Left renal cortex interstitium (tissue), 4 donors: Measurements from ENCODE around the gene C10orf90. TPM values are rescaled to one million over a fixed set of nuclear protein-coding genes. Genes with fewer than 3 reads are reported as not detected.
"Not testable (repeated sequence)": the region's sequence is repeated elsewhere in the genome, so short reads cannot be mapped to it uniquely, and the experiment has no call there.

Experiments used
- DNase-seq, 4 donors: peaks; one replicate each; pipeline ENCODE4 v3.0.0-alpha.2; 2013; ENCODE audit warnings: low read depth in 4 of 4, low spot score in 2 of 4, missing footprints in 1 of 4
- polyA plus RNA-seq, 4 donors: library from polyadenylated mRNA; unstranded; fragments of 120-200 nt; gene quantifications; one replicate each; pipeline ENCODE4 v1.2.1, GENCODE V29; 2013; ENCODE audit not compliant: insufficient read length in 4 of 4

C10orf90 gene
- polyA plus RNA-seq, 4 donors = 0.39 to 0.88 (median 0.53) TPM

DNA sequence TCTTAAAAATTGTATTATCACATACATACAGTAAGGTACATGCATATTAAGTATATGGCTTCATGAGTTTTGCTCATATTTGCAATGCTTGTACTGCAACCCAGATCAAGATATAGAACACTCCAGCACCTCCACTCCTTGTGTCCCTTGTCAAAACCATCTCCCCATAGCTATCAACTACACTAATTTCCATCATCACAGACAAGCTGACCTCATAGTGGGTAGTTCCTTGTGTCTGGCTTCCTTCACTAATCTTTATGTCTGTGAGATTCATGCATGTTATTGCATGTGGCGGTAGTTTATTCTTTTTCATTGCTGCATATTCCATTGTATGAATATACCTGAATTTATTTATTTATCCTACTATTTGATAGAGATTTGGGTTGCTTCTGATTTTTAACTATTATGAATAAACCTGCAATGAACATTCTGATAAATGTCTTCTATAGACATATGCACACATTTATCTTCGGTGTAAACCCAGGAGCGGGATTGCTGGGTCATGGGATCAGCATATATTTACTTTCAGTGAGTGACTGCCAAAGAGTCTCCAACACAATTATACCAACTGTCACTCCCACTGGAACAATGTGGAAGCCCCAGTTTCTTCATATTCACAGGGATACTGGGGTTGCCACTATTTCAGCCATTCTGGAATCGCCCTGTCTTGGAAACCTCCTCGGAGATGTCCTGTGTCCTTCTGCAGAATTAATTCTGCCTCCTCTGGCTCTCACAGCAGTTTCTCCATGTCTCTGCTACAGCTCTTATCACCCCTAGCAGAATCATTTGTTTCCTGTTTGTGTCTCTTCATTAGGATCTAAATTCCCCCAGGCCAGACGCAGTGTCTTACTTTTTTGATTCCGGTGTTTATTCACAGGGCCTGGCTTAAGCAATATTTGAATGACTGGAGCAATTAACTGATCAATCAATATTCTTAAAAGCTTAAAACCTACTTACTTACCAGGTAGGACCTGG, 267.5 kb downstream of the C10orf90 start:
- no peak for DNase-seq

DNA sequence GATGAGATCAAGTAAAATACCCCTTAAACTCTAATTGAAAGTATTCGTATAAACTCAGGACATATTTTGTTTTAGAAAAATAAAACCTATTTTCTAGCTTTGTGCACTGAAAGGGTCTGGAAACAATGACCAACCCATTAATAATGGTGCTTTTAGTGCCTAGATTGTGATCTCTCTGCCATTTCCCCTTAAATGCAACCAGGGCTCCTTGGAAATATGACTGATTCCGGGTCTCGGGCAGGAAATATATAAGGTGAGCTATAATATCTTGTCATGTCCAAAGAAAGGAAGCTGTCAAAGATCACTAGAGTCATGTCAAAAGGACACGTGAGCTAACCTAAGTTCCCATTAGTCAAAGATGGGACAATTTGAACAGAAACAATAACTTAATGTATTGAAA, 269.9 kb downstream of the C10orf90 start:
- no peak for DNase-seq

DNA sequence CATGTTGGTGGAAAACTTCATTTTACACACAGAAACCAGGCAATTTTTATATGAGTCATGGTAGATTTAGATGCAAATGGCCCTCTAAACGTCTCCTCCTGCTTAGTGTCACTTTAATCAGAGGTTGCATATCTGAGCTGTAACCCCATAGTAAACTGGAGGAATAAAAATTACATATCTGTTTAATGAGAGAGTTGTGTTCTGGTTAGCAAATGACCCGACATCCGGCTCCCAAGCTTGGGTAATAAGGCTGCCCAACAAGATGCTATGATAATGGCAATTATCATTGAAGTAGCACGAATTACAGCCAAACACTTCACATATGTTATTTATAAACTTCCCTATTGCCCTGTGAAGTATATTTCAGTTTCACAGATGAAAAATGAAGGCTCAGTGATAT, 271.6 kb downstream of the C10orf90 start:
- DNase-seq = no peak

DNA sequence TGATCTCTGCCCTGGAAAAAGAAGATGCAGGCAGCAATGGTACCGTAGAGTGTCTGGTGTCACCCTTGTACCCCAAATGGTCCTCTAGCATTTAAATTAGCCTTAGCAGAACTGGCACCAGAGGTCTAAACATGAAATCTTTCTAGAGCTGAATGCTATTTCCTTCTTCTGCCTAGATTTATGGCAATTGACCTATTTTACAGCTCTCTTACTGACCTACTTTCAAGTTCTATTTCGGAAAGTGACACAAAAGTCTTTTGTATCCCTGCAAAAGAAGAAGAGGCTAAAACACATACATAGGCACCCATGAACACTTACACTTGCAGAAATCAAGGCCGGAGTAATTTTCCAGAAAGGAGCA, 272.1 kb downstream of the C10orf90 start:
- DNase-seq = no peak

DNA sequence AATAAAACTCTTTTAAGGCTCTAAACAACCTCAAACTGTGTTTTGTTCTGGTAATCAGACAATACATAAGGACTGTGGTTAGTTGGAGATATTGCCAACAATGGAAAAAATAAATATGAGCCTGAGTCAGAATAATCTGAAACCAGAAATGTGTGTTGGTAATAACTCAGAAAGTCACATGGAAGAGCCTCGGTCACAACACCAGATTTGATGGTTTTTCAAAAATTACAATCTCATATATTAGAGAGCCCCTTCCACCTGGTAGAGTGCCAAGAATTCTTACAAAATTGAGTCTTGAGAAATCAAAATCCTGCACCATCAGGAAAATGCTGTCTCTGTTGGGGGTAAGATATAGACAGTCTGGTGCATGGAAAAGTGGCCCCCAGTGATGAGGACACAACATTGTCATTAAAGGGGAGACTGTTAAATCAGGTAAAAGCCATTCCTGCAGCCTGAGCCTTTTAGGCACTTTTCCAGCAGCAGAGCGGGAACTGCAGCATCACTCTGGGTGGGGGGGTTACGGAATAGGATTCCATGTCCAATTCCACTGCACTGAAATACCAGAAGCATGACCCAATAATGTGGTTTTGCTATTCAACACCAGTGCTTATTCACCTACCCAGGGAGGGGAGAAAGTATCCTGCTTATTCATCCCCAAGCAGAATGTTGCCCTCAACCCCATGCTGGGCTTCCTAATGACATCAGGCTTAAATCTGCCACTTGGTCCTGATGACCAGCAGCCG, 272.7 kb downstream of the C10orf90 start:
- DNase-seq = no peak

DNA sequence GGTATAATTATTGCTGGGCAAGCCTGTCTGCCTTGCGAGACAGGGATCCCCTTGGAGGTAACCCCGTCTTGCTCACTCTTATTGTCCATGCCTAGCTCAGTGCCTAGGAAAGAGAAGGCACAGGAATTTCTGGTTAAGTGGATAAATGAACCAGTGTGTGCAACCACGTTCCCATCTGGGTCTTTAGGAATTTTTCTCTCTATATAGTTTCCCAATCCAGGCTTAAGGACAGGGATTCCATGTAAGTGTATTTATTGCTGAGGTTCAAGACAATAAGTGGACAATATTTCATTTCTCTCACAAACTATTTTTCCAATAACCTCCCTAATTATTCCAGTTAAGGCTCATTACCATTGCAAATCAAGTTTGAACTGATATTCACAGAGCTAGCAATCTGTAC, 273.3 kb downstream of the C10orf90 start:
- no peak for DNase-seq

DNA sequence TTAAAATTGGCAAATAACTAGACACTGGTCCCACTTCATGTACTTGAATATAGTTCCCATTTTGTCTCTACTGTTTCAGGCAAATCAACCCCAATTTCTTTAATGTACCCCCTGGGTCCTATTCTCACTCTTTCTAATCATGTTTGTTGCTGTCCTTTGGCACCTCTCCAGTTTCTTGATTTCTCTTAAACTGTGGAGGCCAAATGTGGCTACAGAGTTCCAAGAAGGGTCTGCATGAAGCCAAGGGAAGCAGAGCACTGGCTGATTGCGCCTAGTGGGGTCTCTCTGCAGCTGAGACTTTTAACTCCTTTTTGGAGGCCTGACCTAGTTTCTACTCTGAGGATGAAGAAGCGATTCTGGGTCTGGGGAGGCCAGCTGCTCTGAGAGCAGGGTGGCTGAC, 275.5 kb downstream of the C10orf90 start:
- no peak for DNase-seq

DNA sequence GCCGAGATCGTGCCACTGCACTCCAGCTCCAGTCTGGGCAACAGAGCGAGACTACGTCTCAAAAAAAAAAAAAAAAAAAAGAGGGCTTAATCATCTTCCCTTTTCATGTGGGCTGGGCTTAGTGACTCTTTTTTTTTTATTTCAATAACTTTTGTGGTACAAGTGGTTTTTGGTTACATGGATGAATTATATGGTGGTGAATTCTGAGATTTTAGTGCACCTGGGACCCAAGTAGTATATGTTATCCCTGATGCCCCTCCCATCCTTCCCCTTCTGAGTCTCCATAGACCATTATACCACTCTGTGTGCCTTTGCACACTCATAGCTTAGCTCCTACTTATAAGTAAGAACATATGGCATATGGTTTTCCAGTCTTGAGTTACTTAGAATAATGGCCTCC, 277.4 kb downstream of the C10orf90 start:
- no peak for DNase-seq

DNA sequence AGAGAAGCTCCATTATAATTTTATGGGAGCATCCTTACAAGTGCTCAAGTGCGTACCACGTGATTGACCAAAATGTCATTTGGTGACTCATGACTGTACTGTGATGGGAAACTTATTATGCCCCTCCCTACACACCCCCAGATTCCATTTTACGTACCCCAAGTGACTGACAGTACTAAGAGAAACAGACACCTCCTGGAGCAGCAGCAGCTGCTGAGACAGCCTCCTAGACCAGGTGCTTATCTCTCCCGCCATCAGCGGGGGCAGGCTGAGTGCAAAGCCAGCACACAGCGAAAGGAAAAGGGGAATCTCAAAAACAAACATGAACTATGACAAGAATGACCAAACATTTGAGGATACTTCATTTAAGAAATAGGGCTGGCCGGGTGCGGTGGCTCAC, 278.0 kb downstream of the C10orf90 start:
- DNase-seq = no peak

DNA sequence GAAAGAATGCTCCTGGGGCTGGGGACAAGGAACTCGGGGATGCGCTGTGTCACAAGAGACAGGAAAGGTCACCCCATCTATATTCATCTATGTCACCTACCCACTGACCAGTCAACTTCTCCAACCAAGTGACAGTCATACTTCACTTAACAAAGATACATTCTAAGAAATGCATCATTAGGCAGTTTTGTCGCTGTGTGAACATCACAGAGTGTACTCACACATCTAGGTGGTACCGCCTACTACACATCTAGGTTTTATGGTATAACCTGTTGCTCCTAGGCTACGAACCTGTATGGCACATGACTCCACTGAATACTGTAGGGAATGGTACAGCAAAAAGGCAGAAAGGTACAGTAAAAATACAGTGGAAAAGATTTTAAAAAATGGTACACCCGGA, 278.4 kb downstream of the C10orf90 start:
- DNase-seq = no peak

DNA sequence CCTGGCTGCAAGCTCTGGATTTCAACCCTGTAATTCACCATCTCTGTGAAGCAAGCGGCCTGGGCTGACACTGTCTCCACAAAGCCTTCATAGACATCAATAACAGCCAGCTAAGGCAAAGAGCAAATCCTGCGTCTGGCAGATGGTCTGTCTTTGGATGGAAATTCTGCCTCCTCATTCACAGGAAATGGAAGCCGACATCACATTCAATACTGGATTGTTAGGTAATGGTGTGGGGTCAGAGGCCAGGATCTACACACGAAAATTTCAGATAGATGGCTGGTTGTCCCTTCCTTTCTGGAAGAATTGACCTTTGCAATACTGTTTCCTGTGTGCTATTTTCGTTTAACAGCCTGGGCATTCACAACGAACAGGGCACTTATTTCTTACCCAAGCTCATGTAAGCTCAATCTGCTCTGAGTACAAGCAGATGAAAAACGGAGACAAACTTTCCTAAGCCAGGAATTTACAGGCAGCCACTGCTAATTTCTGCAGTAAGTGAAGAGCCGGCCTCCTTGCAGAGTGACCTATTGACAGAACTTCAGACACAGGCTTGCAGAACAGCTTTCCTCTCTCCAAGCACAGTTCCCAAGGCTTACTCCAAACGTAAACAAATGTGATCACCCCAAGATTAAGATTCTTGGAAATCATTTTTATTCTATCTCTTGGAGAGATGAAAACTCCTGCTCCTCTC, 279.2 kb downstream of the C10orf90 start:
- DNase-seq = no peak

DNA sequence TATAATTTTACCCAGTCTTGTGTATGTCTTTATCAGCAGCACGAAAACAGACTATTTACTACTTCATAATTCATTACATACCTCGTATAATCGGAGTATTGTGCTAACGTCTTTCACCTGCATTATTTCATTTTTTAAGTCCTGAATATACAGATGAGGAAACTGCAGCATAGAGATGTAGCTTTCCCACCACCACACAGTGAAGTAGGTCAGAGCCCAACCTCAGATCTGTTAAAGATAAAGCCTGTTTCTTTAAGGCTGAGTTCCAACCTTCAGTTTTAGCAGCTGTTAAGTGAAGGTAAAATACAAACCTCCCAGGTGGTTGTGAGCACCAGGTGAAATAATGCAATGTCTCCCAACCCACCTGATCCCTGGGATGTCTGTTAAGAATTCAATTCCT, 280.2 kb downstream of the C10orf90 start:
- no peak for DNase-seq

DNA sequence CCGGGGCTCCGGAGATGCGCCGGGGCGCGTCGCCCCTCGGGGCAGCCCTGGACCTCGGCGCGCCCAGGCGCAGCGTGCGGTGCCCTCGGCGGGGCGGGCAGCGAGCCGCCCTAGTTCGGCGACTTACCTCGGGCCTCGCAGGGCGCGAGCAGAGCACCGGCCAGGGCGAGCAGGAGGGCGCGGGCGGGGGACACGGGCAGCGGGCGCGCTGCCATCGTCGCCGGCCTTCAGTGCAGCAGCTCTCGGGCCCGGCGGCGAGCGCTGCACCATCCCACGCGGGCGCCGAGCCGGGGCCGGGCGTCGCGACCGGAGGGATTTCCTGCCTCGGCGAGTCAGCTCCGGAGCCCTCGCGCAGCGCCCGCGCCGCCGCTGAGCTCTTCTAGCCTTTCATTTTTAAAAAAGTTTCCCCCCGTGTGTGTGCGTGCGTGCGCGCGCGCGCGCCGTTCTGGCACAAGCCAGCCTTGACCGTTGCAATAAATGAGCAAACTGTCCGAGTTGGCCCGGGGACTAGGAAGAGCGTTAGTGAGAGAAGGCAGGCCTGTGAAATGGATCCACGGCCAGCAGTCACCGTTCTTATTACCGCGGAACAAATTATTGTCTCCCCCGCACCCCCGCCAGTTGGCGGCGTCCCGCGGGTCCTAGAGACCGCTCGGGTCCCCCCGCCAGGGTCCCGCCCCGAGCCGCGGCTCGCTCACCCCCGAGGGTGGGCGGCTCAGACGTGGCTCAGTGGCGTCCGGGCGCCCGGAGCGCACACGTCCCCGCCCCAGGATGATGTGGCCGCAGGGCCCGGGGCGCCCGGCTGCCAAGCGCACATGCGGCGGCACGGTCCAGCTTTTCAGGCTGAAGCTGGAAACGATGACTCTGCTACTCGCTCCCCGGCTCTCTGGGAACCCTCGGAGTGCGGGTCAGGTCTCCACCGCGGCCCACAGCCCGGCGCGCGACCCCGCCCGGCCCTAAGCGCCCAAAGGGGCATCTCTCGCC, 282.3 kb downstream of the C10orf90 start, which contains the start of gene ADAM12:
ADAM12 (minus strand) TSS at position 547 of the 981 bp plus-strand sequence; CDS start at position 215, 332 bp downstream.
- no peak for DNase-seq

DNA sequence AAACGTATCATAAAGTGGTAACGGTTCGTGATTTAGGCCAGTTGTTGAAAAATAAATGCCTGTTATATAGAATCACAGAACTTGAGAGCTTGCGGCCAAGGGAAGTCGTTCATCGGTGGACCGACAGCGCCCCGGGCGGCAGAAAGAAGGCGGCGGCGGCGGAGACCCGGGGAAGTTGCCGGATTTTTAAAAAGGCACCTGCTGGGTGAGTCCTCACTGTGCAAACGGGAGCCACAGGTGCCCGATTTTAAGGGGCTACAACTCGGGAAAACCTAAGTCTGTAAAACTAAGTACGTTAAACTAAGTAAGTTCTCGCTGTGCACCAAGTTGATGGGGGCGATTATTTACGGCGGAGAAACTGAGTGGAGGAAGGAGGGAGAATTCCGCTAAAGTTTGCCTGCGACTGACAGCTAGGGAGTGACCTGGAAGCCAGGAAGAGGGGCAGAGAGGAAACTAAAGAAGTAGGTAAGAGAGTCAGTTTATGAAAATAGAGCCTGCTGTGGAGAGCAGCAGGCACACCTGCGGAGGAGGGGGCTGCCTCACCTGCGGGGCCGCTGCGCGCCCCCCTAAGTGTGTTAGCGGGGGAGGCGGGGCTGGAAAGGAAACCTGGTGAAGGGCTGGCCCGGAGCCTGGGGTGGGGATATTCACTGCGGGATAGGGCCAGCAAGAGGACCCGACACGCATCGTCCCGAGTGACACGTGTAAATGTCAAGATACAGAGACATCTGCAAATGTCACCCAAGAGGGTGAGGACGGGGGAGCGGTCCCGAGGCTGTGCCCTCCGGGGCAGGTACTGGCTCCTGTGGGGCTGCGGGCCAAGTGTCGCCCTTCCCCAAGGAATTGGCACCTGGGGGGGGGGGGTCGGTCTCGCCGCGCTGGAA, 283.2 kb downstream of the C10orf90 start:
- DNase-seq = no peak

DNA sequence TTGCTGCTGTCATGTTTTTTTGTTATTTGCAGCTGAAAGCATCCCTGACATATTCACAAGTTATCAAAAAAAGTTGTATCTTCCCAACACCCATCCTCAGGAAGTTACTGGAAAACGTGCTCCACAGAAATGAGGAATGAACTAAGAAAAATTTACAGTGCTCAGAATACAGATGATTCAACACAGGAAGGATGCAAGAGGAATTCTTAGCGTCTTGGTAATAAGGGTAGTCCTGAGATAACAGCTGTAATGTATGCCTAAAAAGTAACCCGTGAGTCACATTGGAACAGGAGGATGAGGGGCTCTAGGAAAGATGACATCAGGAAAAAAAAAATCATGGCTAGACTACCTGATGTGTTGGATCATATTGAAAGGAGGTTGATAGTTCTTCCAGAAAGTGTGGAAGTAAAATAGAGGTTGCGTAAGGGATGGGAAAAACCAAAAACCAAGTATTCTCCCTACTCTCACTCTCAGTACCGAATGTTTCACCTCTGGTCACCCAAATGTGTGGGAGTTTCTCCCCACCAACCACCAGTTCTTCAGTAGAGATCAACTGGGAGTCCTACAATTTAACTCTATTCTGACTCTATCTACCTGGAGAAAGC, 286.1 kb downstream of the C10orf90 start:
- DNase-seq = no peak

DNA sequence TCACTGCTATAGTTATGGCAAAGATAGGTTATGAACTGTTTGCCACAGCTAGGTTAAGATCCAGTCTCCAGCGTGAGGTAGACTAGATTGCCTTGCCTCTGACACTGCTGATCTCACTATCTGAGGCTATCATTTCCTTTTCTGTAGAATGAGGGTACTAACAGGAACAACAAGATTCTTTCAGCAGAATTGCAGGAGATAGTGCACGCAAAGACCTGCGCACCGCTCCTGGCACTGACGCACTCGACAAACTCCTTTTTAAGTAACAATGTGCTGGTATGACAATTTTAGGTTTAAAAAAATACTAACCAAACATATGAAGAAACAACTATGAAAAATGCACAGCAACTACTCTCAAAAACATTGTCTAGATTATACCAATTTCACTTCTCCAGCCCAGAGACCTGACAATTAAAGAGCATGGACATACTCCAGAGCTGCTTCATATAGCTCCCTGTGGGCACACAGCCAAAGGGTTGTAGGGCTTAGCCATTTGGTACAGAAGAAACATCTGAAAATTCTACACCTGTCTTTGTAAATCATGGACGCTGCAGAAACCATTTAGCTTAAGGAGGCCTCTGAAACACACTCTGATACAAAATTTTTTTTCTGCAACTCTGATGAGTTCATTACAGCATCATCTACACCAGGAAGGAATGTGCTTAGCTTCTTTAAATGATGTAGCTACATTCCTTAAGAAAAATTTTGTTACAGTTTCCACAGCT, 290.0 kb downstream of the C10orf90 start:
- DNase-seq = no peak

DNA sequence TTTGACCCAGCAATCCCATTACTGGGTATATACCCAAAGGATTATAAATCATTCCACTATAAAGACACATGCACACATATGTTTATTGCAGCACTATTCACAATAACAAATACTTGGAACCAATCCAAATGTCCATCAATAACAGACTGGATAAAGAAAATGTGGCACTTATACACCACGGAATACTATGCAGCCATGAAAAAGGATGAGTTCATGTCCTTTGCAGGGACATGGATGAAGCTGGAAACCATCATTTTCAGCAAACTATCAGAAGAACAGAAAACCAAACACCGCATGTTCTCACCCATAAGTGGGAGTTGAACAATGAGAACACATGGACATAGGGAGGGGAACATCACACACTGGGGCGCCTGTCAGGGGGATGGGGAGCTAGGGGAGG, 291.3 kb downstream of the C10orf90 start:
- not testable (repeated sequence) for DNase-seq

DNA sequence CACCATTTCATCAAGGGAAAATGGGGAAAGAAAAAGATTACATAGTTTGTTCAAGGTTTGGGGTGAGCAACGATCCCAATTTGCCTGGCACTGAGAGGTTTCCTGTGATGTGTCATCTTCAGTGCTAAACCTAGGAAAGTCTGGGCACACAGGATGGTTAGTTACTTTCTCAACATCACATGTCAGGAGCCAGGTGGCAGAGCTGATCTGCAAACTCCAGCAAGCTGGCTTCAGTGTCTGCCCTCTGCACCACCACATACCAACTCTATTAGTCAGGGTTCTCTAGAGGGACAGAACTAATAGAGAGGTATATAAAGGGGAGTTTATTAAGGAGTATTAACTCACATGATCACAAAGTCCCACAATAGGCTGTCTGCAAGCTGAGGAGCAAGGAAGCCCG, 293.5 kb downstream of the C10orf90 start:
- DNase-seq = no peak
